Measurements from ENCODE around the gene PTP4A1. TPM values are rescaled to one million over a fixed set of nuclear protein-coding genes. Genes with fewer than 3 reads are reported as not detected.

PTP4A1 gene
- polyA plus RNA-seq, 1 donor from 2014 or later: 57.6 TPM

GRCh38 chr6:63599243-63599642 lies 27.0 kb downstream of the PTP4A1 start:
- H3K9me2 ChIP-seq (ENCODE audit: insufficient read depth, low read length): no peaks in the 10 kb centered on the region
- no peak overlapping the region for H3K27ac ChIP-seq (ENCODE audit: low read length)
- H3K4me3 ChIP-seq (ENCODE audit: low read length): peak overlapping the region; percentile 64
- H3K9me3 ChIP-seq (ENCODE audit: low read length): no peaks in the 10 kb centered on the region
- no peaks in the 10 kb centered on the region for H3K36me3 ChIP-seq (ENCODE audit: insufficient read depth, low read length)
- H4K20me1 ChIP-seq (ENCODE audit: insufficient read depth): no peaks in the 10 kb centered on the region
- no peak overlapping the region for H3K4me2 ChIP-seq (ENCODE audit: low read length)
- H3K9ac ChIP-seq (ENCODE audit: low read length): no peak overlapping the region
- H3K79me2 ChIP-seq (replicated peaks; ENCODE audit: insufficient read depth, low read length): no peaks in the 10 kb centered on the region
- H3K27me3 ChIP-seq (ENCODE audit: insufficient read depth, low read depth, low read length): no peaks in the 10 kb centered on the region
- H3F3A ChIP-seq (ENCODE audit: insufficient read depth, low read length, poor library complexity, severe bottlenecking): no peaks in the 10 kb centered on the region
- H2AFZ ChIP-seq (ENCODE audit: low read depth, low read length): no peak overlapping the region
- TF ChIP-seq SMC3 (conservative IDR thresholded peaks at IDR 0.05; ENCODE audit: poor library complexity) (no peak), RAD21 (conservative IDR thresholded peaks at IDR 0.05) (no peak), TAF1 (IDR thresholded peaks at IDR 0.05; ENCODE audit: low read depth) (no peak), EP300 (conservative IDR thresholded peaks at IDR 0.05; ENCODE audit: poor library complexity, severe bottlenecking) (no peak), EZH2 (IDR thresholded peaks at IDR 0.05; ENCODE audit: borderline replicate concordance, insufficient read depth, low read length, poor library complexity, severe bottlenecking) (no peak), MXI1 (conservative IDR thresholded peaks at IDR 0.05; ENCODE audit: poor library complexity, severe bottlenecking) (no peak), CTCF (IDR thresholded peaks at IDR 0.05; ENCODE audit: poor library complexity, severe bottlenecking) (no peak), REST (IDR thresholded peaks at IDR 0.05; ENCODE audit: borderline replicate concordance) (no peak), POLR2AphosphoS5 (IDR thresholded peaks at IDR 0.05) (no peak)

GRCh38 chr6:63600136-63600535 lies 27.9 kb downstream of the PTP4A1 start:
- TF ChIP-seq REST (IDR thresholded peaks at IDR 0.05; ENCODE audit: borderline replicate concordance) (no peak), MXI1 (conservative IDR thresholded peaks at IDR 0.05; ENCODE audit: poor library complexity, severe bottlenecking) (no peak), SMC3 (conservative IDR thresholded peaks at IDR 0.05; ENCODE audit: poor library complexity) (no peak), TAF1 (IDR thresholded peaks at IDR 0.05; ENCODE audit: low read depth) (no peak), EP300 (conservative IDR thresholded peaks at IDR 0.05; ENCODE audit: poor library complexity, severe bottlenecking) (no peak), EZH2 (IDR thresholded peaks at IDR 0.05; ENCODE audit: borderline replicate concordance, insufficient read depth, low read length, poor library complexity, severe bottlenecking) (no peak), POLR2AphosphoS5 (IDR thresholded peaks at IDR 0.05) (no peak), CTCF (IDR thresholded peaks at IDR 0.05; ENCODE audit: poor library complexity, severe bottlenecking) (no peak), RAD21 (conservative IDR thresholded peaks at IDR 0.05) (no peak)
- Histone ChIP-seq H3K4me3 (ENCODE audit: low read length) (no peak overlapping the region), H4K20me1 (ENCODE audit: insufficient read depth) (no peaks in the 10 kb centered on the region), H3K27ac (ENCODE audit: low read length) (no peak overlapping the region), H3K9me3 (ENCODE audit: low read length) (no peaks in the 10 kb centered on the region), H2AFZ (ENCODE audit: low read depth, low read length) (no peak overlapping the region), H3K79me2 (replicated peaks; ENCODE audit: insufficient read depth, low read length) (no peaks in the 10 kb centered on the region), H3K9me2 (ENCODE audit: insufficient read depth, low read length) (no peaks in the 10 kb centered on the region), H3F3A (ENCODE audit: insufficient read depth, low read length, poor library complexity, severe bottlenecking) (no peaks in the 10 kb centered on the region), H3K36me3 (ENCODE audit: insufficient read depth, low read length) (no peaks in the 10 kb centered on the region), H3K4me2 (ENCODE audit: low read length) (no peak overlapping the region), H3K9ac (ENCODE audit: low read length) (no peak overlapping the region), H3K27me3 (ENCODE audit: insufficient read depth, low read depth, low read length) (no peaks in the 10 kb centered on the region)

Data from neural cell (in vitro differentiated cells).